HepG2 (cell line): Measurements from ENCODE around the gene KLB. TPM values are rescaled to one million over a fixed set of nuclear protein-coding genes. Genes with fewer than 3 reads are reported as not detected.

Experiments
- ATF1 ChIP-seq: IDR thresholded peaks from 2 replicates; pipeline ENCODE4 v1.6.1; 2016; ENCODE audit warnings: mild to moderate bottlenecking, control low read depth
- ATF7-NPFF ChIP-seq: sonication (generic); formaldehyde crosslinking; IDR thresholded peaks from 2 replicates; pipeline ENCODE4 v1.8.1; 2023; ENCODE audit warnings: mild to moderate bottlenecking, low read depth, missing genetic modification reagents, moderate library complexity
- ESRRA ChIP-seq: sonication (generic); formaldehyde crosslinking; IDR thresholded peaks from 2 replicates; pipeline ENCODE4 v1.5.1; 2020; ENCODE audit warnings: mild to moderate bottlenecking, low read depth, missing genetic modification reagents
- FLYWCH1 ChIP-seq: sonication (generic); formaldehyde crosslinking; IDR thresholded peaks from 2 replicates; pipeline ENCODE4 v1.8.1; 2023; ENCODE audit warnings: mild to moderate bottlenecking, missing genetic modification reagents
- FOSL1 ChIP-seq: sonication (generic); formaldehyde crosslinking; IDR thresholded peaks from 2 replicates; pipeline ENCODE4 v1.9.0; 2021; ENCODE audit warnings: missing genetic modification reagents, borderline replicate concordance
- FOXA1 ChIP-seq, 2 experiments: fragments of 450-650 bp in 1 of 2; sonication (generic) in 1 of 2; formaldehyde crosslinking in 1 of 2; IDR thresholded peaks; 2 replicates each; pipeline versions ENCODE4 v1.4.0 to v1.6.1; 2016 to 2020; ENCODE audit warnings: missing genetic modification reagents in 1 of 2
- HDAC2 ChIP-seq: sonication (generic); formaldehyde crosslinking; IDR thresholded peaks from 2 replicates; pipeline ENCODE4 v1.4.0; 2020; ENCODE audit warnings: missing genetic modification reagents
- LCORL ChIP-seq, 2 experiments: fragments of 450-650 bp in 1 of 2; sonication (generic) in 1 of 2; formaldehyde crosslinking in 1 of 2; IDR thresholded peaks; 2 replicates each; pipeline versions ENCODE4 v1.5.0 to v1.6.1; 2017 to 2020; ENCODE audit warnings: antibody characterized with exemption in 1 of 2, missing genetic modification reagents in 1 of 2
- MYC ChIP-seq: sonication (generic); formaldehyde crosslinking; IDR thresholded peaks from 2 replicates; pipeline ENCODE4 v1.9.0; 2021; ENCODE audit warnings: missing genetic modification reagents, borderline replicate concordance
- NR2F1 ChIP-seq, 2 experiments: fragments of 450-650 bp in 1 of 2; formaldehyde crosslinking in 1 of 2; IDR thresholded peaks; 2 replicates each; pipeline versions ENCODE4 v1.5.0 to v1.6.1; 2016 to 2020; ENCODE audit warnings: mild to moderate bottlenecking in 1 of 2, missing compliant biosample characterization in 1 of 2, missing genetic modification reagents in 1 of 2, moderate library complexity in 1 of 2
- SNAPC2 ChIP-seq: sonication (generic); formaldehyde crosslinking; IDR thresholded peaks from 2 replicates; pipeline ENCODE4 v1.8.1; 2022; ENCODE audit warnings: mild to moderate bottlenecking, missing genetic modification reagents
- TCF7L2 ChIP-seq: IDR thresholded peaks from 2 replicates; pipeline ENCODE4 v1.6.1; 2011; ENCODE audit warnings: mild to moderate bottlenecking, low read depth, low read length, moderate library complexity
- YEATS2 ChIP-seq: sonication (generic); formaldehyde crosslinking; IDR thresholded peaks from 2 replicates; pipeline ENCODE4 v1.4.0; 2020; ENCODE audit warnings: missing genetic modification reagents, borderline replicate concordance
- ZC3H4 ChIP-seq: sonication (generic); formaldehyde crosslinking; IDR thresholded peaks from 2 replicates; pipeline ENCODE4 v1.4.0; 2020; ENCODE audit warnings: missing genetic modification reagents, borderline replicate concordance
- ZNF263 ChIP-seq: sonication (generic); formaldehyde crosslinking; IDR thresholded peaks from 2 replicates; pipeline ENCODE4 v1.4.0; 2020; ENCODE audit warnings: missing genetic modification reagents
- ZNF749 ChIP-seq: sonication (generic); formaldehyde crosslinking; IDR thresholded peaks from 2 replicates; pipeline ENCODE4 v1.8.0; 2022; ENCODE audit warnings: mild to moderate bottlenecking, missing genetic modification reagents, moderate library complexity, borderline replicate concordance
- polyA plus RNA-seq, 8 experiments: library from polyadenylated mRNA; depleted of rRNA in 3 of 8; stranded (reverse) in 7 of 8; unstranded in 1 of 8; fragments of >200 nt; fragmentation: Illumina TruSeq in 4 of 8; extraction: Trizol in 4 of 8; gene quantifications; 2 replicates each; pipeline versions ENCODE4 v1.2.1 to v1.2.3, GENCODE V29; 2011 to 2016; ENCODE audit warnings: low read depth in 4 of 8, missing spikeins in 1 of 8, mixed read lengths in 1 of 8; ENCODE audit not compliant: insufficient read depth in 1 of 8
- total RNA-seq, 5 experiments: library from RNA; depleted of rRNA; stranded (reverse); fragments of >200 nt; fragmentation: Illumina TruSeq; extraction: Trizol; gene quantifications; 2 replicates each; pipeline ENCODE4 v1.2.3, GENCODE V29; 2016; ENCODE audit warnings: low read depth in 1 of 5
- TF ChIP-seq, protein P1 (sequence below): IDR thresholded peaks from 2 replicates; pipeline ENCODE4 v1.4.0; 2020; ENCODE audit warnings: mild to moderate bottlenecking, missing genetic modification reagents
- TF ChIP-seq, protein P2 (sequence below): sonication (generic); formaldehyde crosslinking; IDR thresholded peaks from 2 replicates; pipeline ENCODE4 v1.4.0; 2020; ENCODE audit warnings: missing genetic modification reagents
- TF ChIP-seq, protein P3 (sequence below): IDR thresholded peaks from 2 replicates; pipeline ENCODE4 v1.6.1; 2016; ENCODE audit warnings: mild to moderate bottlenecking
- TF ChIP-seq, protein P4 (sequence below): sonication (generic); formaldehyde crosslinking; IDR thresholded peaks from 2 replicates; pipeline ENCODE4 v1.5.1; 2020; ENCODE audit warnings: mild to moderate bottlenecking, missing genetic modification reagents, borderline replicate concordance

Gene KLB
- total and polyA plus RNA-seq, 2 of the 13 experiments (the other 11 are each of a cell fraction or from before 2014, with no cell fraction given): 25.3 to 82.0 TPM

DNA sequence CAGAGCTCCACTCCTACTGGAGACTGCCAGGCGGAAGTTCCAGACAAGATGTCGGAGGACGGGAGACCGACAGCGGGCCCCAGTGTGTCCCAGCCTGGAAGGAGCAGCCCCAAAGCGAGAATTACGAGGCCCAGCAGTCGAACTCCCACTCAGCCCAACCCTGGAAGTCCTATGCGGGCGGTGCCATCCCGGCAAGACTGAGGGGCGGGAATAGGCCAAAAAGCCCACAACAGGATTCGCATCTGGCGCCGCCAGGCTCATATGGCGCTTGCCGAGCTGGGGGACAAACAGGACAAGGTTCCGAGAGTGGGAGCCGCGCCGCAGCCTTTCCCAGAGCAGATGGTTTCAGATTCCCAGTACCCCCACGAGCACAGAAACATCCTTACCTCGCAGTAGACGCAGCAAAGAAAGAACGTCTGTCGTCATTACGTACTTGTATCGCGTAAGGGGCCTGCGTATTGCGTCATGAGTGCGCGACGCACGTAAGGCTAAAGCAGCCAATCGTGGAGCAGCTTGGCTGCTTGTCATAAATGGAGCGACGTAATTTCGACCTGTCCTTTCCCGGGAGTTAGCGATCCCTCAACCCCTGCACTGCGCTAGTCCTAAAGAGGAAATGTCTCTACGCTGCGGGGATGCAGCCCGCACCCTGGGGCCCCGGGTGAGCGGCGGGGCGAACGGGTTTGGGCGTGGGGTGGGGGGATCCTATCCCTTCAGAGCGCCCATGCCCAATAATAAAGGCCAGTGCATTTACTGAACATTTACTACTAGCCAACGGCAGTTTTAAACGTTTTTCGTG, 52.0 kb downstream of the KLB start, which contains the start of the genes LIAS and RPL9 (continued):
- TF ChIP-seq, protein P1, sequence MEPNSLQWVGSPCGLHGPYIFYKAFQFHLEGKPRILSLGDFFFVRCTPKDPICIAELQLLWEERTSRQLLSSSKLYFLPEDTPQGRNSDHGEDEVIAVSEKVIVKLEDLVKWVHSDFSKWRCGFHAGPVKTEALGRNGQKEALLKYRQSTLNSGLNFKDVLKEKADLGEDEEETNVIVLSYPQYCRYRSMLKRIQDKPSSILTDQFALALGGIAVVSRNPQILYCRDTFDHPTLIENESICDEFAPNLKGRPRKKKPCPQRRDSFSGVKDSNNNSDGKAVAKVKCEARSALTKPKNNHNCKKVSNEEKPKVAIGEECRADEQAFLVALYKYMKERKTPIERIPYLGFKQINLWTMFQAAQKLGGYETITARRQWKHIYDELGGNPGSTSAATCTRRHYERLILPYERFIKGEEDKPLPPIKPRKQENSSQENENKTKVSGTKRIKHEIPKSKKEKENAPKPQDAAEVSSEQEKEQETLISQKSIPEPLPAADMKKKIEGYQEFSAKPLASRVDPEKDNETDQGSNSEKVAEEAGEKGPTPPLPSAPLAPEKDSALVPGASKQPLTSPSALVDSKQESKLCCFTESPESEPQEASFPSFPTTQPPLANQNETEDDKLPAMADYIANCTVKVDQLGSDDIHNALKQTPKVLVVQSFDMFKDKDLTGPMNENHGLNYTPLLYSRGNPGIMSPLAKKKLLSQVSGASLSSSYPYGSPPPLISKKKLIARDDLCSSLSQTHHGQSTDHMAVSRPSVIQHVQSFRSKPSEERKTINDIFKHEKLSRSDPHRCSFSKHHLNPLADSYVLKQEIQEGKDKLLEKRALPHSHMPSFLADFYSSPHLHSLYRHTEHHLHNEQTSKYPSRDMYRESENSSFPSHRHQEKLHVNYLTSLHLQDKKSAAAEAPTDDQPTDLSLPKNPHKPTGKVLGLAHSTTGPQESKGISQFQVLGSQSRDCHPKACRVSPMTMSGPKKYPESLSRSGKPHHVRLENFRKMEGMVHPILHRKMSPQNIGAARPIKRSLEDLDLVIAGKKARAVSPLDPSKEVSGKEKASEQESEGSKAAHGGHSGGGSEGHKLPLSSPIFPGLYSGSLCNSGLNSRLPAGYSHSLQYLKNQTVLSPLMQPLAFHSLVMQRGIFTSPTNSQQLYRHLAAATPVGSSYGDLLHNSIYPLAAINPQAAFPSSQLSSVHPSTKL: peak; percentile 72
- TF ChIP-seq ZNF749 (CRISPR knock-in tag) (peak; percentile 71; the same call in 1 of the 2 replicates), ZC3H4 (CRISPR knock-in tag) (peak; percentile 85), ATF1 (CRISPR knock-in tag) (peak; percentile 100), NR2F1 (CRISPR knock-in tag; IDR thresholded peaks at IDR 0.05) (0 out of 4 replicates have a peak, but pooled peaks of 1 of the 2 experiments have one; percentile 6), TCF7L2 (no peak), LCORL (IDR thresholded peaks at IDR 0.05) (no peak), LCORL (CRISPR knock-in tag; IDR thresholded peaks at IDR 0.05) (no peak), YEATS2 (CRISPR knock-in tag) (peak; percentile 100), ESRRA (CRISPR knock-in tag) (no peak), MYC (peak; percentile 98), FLYWCH1 (CRISPR knock-in tag) (no peak), HDAC2 (peak; percentile 84), SNAPC2 (CRISPR knock-in tag) (no peak; the same call in 1 of the 2 replicates), FOXA1 (IDR thresholded peaks at IDR 0.05) (no peak), FOXA1 (CRISPR knock-in tag; IDR thresholded peaks at IDR 0.05) (0 out of 2 replicates have a peak, but pooled peaks have one; percentile 9), ATF7-NPFF (peak; percentile 56; the same call in 1 of the 2 replicates), FOSL1 (no peak), ZNF263 (no peak; the same call in none of the 2 replicates)
- TF ChIP-seq, protein P2, sequence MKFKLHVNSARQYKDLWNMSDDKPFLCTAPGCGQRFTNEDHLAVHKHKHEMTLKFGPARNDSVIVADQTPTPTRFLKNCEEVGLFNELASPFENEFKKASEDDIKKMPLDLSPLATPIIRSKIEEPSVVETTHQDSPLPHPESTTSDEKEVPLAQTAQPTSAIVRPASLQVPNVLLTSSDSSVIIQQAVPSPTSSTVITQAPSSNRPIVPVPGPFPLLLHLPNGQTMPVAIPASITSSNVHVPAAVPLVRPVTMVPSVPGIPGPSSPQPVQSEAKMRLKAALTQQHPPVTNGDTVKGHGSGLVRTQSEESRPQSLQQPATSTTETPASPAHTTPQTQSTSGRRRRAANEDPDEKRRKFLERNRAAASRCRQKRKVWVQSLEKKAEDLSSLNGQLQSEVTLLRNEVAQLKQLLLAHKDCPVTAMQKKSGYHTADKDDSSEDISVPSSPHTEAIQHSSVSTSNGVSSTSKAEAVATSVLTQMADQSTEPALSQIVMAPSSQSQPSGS (CRISPR knock-in tag): peak; percentile 98
- TF ChIP-seq, protein P3, sequence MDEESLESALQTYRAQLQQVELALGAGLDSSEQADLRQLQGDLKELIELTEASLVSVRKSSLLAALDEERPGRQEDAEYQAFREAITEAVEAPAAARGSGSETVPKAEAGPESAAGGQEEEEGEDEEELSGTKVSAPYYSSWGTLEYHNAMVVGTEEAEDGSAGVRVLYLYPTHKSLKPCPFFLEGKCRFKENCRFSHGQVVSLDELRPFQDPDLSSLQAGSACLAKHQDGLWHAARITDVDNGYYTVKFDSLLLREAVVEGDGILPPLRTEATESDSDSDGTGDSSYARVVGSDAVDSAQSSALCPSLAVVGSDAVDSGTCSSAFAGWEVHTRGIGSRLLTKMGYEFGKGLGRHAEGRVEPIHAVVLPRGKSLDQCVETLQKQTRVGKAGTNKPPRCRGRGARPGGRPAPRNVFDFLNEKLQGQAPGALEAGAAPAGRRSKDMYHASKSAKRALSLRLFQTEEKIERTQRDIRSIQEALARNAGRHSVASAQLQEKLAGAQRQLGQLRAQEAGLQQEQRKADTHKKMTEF: peak; percentile 65
- TF ChIP-seq, protein P4, sequence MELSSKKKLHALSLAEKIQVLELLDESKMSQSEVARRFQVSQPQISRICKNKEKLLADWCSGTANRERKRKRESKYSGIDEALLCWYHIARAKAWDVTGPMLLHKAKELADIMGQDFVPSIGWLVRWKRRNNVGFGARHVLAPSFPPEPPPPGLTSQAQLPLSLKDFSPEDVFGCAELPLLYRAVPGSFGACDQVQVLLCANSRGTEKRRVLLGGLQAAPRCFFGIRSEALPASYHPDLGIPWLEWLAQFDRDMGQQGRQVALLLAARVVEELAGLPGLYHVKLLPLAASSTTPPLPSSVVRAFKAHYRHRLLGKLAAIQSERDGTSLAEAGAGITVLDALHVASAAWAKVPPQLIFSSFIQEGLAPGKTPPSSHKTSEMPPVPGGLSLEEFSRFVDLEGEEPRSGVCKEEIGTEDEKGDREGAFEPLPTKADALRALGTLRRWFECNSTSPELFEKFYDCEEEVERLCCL (CRISPR knock-in tag): peak; percentile 27; the same call in 1 of the 2 replicates
